IPS-11a (cell line): ENCODE data around the gene AGRN.
"Not testable (repeated sequence)": the region's sequence is repeated elsewhere in the genome, so short reads cannot be mapped to it uniquely, and the experiment has no call there.

Experiments used
- H3K4me3 ChIP-seq: one replicate; pipeline ENCODE4 v1.5.1; 2013; ENCODE audit warnings: low read depth, low read length, control low read depth

The AGRN gene

GRCh38 chr1:1063945-1064831 lies 44.3 kb downstream of the AGRN start:
- H3K4me3 ChIP-seq: no peak overlapping the region

GRCh38 chr1:1065265-1065939 lies 45.5 kb downstream of the AGRN start:
- H3K4me3 ChIP-seq: no peak overlapping the region

- H3K4me3 ChIP-seq: not testable (repeated sequence)
These were observed 46.0 kb downstream of the AGRN start for GRCh38 chr1:1065940-1066304.

DNA sequence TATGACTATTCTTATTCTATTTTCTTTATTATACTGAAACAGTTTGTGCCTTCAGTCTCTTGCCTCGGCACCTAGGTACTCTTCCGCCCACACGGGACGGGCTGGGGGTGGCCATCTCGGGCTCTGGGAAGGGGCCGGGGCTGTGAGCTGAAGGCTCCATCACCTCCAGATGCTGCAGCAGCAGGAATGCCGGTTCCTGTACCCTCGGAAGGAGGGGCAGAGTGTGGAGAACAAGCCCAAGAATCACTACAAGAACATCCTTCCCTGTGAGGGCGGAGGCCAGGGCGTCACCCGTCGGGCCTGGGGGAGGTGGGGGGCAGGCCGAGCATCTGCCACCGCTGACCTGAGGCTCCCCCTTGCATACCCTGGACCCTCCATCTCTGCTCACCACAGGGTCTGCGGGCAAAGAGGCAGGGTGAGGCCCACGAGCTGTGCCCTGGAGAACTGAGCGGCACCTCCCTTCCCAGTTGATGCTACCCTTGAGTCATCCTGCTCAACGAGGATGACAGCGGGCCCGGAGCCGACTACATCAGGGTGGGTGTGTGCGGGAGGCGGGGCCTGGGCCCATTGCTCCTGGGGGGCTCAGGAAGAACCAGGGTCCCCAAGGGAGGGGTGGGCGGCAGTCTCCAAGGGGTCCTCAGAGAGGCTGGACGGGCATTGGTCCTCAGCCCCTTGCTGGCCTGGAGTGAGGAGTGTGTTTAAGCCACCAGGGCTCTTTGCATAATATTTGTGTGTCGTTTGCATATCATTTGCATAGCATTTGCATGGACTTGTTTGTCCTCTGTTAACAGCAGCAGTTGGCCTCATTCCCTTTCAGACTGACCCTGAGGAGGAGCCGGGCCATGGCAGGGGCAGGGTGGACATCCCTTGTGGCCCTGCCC lies 46.7 kb downstream of the AGRN start:
- H3K4me3 ChIP-seq: no peak overlapping the region

GRCh38 chr1:1067284-1067859 lies 47.5 kb downstream of the AGRN start:
- H3K4me3 ChIP-seq: no peak overlapping the region

DNA sequence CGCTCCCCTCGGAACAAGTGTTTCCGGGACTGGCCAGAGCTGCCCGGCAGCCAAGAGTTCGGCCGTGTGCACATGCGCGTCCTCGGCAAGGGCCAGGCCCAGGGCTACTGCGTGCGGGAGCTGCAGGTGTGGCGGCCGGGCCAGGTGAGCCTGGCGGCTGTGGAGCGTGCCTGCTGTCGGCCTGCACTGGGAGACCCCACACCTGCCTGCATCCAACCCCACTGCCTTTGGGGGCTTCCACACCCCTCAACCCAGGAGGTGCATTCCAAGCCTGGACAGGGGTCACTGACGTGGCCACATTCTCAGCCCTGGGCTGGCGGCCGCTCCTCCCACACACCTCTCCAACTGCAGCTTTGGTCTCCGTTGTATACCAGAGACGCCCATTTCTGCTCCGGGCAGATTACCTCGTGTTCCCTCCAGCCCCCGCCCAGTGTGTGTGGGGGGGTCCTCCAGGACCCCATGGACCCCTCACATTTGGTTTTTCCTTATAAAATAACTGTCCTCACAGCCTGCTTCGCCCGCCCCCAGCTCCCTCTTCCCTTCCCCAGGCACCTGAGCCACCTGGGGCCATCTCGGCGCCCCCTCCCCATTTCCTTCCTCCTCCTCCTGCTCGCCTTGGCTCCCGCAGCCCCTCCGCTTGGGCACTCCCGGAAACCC lies 48.1 kb downstream of the AGRN start:
- peak overlapping the region; percentile 24 for H3K4me3 ChIP-seq

DNA sequence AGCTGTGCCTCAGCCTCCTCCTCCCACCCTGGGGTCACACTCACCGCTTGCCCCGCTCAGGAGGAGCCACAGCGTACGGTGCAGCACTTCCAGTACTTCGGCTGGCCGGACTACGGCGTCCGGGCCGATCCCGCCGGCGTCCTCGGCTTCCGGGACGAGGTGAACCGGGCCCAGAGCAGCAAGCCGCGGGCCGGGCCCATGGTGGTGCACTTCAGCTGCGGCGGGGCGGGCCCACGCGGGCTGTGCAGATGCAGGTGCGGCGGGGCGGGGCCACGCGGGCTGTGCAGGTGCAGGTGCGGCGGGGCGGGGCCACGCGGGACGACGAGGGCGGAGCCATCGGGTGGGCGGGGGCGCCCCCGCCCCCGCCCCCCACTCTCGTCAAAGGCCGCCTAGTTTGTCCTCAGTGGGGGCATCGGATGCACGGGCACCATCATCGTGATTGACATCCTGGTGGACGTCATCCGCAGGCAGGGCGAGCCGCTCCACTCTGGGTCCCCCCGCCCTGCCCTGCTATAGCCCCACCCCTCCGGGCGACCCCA lies 48.7 kb downstream of the AGRN start:
- peak overlapping the region; percentile 24 for H3K4me3 ChIP-seq

GRCh38 chr1:1069056-1069710 lies 49.3 kb downstream of the AGRN start:
- peak overlapping the region; percentile 33 for H3K4me3 ChIP-seq

DNA sequence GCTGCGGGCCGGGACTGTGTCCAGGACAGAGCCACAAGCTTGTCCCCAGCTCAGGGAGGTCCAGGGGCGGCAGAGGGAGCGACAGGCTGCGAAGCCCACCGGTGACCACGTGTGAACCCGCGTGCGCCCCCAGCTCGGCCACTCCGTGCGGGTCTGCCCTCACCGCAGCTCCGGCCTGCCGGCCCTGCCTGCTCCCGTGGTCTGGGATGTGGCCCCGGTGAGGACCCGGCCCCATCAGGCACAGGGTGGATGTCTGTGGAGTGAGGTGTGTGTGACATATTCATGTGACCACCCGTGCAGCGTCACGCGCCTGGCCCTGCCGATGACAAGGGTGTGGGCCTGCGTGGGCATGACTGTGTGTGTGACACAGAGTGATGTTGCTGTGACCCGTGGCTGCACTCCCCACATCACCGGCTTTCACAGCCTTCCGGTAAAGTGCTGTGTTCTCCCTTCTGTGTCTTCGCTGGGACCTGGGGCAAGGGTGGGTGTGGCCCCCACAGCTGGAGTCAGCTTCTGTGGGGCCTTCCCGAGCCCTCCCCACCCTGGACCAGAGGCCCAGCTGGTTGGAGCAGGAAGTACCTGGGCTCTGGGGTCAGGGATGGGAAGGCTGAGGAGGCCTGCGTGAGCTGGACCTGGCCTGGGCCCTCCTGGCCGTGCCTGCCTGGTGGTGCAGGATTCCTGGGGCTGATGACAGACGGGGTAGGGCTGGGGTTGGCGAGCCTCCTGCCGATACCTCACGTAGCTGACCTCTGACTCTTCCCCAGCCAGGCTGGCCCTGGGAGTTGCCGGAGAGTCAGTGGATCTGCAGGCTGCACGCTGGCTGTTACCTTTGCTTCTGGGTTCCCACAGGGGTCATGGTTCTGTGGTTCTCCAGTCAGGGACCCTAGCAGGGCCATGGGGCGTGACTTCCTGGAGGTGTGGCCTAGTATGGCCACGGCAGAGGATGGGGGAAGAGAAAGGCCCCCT lies 50.1 kb downstream of the AGRN start:
- peak overlapping the region; percentile 33 for H3K4me3 ChIP-seq

DNA sequence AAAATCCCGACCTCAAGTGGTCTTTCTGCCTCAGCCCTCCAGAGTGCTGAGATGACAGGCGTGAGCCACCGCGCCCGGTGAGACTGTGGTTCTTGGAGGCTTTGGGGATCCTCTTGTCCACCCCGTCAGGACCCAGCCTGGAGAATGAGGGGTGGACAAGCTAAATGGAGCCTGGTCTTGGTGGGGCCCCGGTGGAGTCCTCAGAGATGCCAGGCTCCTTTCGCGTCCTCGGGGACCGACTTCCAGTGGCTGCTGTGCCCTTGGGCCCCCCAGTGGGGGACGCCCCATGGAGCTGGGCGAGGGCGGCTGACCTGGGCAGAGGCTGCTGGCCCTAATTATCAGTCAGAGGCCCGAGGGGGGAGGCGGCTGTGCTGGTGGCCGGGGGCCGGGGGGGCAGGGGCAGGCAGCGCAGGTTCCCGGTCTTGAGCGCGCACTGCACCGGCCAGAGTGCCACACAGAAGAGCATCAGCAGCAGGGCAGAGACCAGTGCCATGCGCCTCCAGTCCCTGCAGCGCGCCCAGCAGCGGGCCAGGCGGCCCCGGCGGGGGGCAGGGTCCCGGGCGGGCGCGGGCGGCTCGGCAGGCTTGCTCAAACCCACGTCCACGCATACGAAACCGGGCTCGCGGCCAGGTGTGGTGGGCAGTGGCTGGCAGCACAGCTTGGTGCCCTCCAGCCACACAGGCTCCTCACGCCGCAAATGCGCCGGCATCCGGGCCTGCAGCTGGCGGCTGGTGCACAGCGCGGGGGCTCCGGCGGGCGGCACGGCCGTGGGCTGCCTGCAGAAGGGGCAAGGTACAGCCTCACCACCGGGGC lies 51.8 kb downstream of the AGRN start:
- no peak overlapping the region for H3K4me3 ChIP-seq

GRCh38 chr1:1072299-1072848 lies 52.5 kb downstream of the AGRN start:
- no peak overlapping the region for H3K4me3 ChIP-seq

DNA sequence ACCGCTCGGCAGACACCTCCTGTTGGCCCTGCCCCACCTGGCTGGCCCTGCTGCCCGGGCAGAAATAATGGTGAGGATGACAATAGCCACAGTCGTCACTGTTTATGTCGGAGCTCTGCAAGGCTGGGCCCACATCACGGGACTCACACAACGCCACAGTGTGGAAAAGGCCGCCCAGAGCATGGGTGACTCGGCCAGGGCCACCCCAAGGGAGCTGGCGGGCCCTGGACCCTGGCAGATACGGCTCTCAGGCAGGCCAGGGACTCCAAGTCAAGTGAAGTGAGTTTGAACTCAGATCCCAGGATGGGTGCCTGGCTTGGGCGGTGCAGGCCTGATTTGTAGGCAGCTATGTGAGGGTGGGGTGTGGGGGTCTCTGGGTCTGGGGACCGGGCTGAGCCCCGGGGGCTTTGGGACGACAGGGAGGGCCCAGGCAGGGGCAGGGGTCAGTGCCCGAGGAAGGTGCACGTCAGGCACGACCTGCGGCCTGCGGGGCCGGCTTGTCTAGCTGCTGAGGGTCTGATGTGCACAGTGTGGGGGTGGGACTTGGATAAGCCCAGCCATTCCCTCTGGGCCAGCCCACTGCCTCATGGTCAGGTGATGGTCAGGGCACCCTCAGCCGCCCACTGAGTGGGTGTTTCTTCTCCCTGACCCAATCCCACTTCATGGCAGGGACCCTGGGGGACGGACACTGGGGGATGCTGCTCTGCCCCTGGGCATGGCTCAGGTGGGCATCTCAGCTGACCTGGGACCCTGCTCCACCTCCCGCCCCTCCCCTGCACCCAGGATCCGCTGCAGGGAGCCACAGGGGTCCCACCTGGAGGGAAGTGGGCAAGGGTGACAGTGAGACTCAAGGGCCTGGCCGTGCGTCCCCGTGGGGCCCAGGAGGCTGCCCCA lies 53.2 kb downstream of the AGRN start:
- no peak overlapping the region for H3K4me3 ChIP-seq

- H3K4me3 ChIP-seq: no peak within 1 kb of the TSS
These were observed 54.0 kb downstream of the AGRN start, which contains the start of gene RNF223 for GRCh38 chr1:1073743-1074587. TSS of gene RNF223 (minus strand) at chr1:1074306. CDS start at chr1:1072566, 1,740 bp downstream.

DNA sequence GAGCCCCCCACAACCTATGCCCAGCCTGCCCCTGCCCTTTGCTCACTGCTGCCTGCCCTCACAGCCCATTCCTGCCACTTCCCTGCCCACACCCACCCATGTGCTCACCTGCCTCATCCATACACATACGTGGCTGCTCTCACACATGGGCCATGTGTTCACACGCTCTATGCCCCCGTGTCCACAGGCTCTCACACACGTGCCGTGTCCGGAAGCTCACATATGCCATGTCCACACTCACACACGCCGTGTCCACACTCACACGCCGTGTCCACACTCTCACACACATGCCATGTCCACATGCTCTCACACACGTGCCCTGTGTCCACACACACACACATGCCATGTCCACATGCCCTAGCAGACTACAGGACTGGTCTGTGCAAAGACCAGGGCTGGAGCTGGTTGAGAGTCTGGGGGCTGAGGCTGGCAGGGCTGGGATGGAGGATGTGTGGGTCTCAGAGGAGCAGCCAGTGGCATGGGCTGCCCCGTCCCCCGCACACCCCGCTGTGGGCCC lies 54.8 kb downstream of the AGRN start:
- no peak overlapping the region for H3K4me3 ChIP-seq
